Measurements from ENCODE around the gene AFG1L.
"Not testable (repeated sequence)": the region's sequence is repeated elsewhere in the genome, so short reads cannot be mapped to it uniquely, and the experiment has no call there.

The AFG1L gene

GRCh38 chr6:108355120-108355519, 60.3 kb downstream of the AFG1L start:
- DNase-seq = no peak

GRCh38 chr6:108355890-108356289, 61.0 kb downstream of the AFG1L start:
- DNase-seq = no peak

GRCh38 chr6:108359901-108360882, 65.3 kb downstream of the AFG1L start:
- DNase-seq = no peak

GRCh38 chr6:108360919-108361311, 66.1 kb downstream of the AFG1L start:
- no peak for DNase-seq

GRCh38 chr6:108361312-108361932, 66.6 kb downstream of the AFG1L start:
- DNase-seq = no peak

- DNase-seq = no peak
These were observed 67.6 kb downstream of the AFG1L start for GRCh38 chr6:108362455-108362854.

- no peak for DNase-seq
These were observed 68.3 kb downstream of the AFG1L start for GRCh38 chr6:108363113-108363512.

- no peak for DNase-seq
These were observed 69.0 kb downstream of the AFG1L start for GRCh38 chr6:108363889-108364313.

- no peak for DNase-seq
These were observed 69.6 kb downstream of the AFG1L start for GRCh38 chr6:108364470-108364869.

- no peak for DNase-seq
These were observed 70.6 kb downstream of the AFG1L start for GRCh38 chr6:108365478-108365877.

- no peak for DNase-seq
These were observed 71.4 kb downstream of the AFG1L start for GRCh38 chr6:108366236-108366635.

GRCh38 chr6:108368431-108369030, 73.7 kb downstream of the AFG1L start:
- no peak for DNase-seq

- no peak for DNase-seq
These were observed 86.0 kb downstream of the AFG1L start for GRCh38 chr6:108380876-108381275.

GRCh38 chr6:108383981-108384380, 89.1 kb downstream of the AFG1L start:
- DNase-seq = no peak

- not testable (repeated sequence) for DNase-seq
These were observed 94.3 kb downstream of the AFG1L start for GRCh38 chr6:108389190-108389589.

GRCh38 chr6:108395297-108395696, 100.4 kb downstream of the AFG1L start:
- no peak for DNase-seq

- no peak for DNase-seq
These were observed 108.4 kb downstream of the AFG1L start for GRCh38 chr6:108403236-108403635.

- no peak for DNase-seq
These were observed 112.1 kb downstream of the AFG1L start for GRCh38 chr6:108406943-108407342.

- DNase-seq = no peak
These were observed 113.3 kb downstream of the AFG1L start for GRCh38 chr6:108407904-108408827.

- no peak for DNase-seq
These were observed 114.0 kb downstream of the AFG1L start for GRCh38 chr6:108408861-108409260.

- DNase-seq = not testable (repeated sequence)
These were observed 121.4 kb downstream of the AFG1L start for GRCh38 chr6:108416047-108416833.

- no peak for DNase-seq
These were observed 122.2 kb downstream of the AFG1L start for GRCh38 chr6:108417027-108417426.
